NCI-H2227 (cell line): ENCODE data around the gene FBXL19.

Source experiments
- DNase-seq: peaks from one replicate; lab custom pipeline; 2025; ENCODE audit not compliant: unreplicated experiment; lab: John Stamatoyannopoulos, UW

The FBXL19 gene

DNA sequence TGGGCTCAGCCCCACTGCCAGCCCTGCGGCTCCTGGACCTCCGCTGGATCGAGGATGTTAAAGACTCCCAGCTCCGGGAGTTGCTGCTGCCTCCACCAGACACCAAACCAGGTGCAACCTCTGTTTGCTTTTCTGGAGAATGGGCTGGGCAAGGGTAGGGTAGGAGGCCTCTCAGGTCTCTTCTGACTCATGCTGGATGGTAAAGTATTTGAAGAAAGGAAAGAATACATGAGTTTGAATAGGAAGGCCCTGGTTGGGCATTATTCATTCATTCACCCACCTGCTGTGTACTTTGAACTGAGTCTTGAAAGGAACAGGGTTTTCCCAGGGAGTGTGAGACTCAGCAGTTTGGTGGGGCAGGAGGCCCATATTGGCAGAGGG, 19.0 kb downstream of the FBXL19 start:
- no peak for DNase-seq

- no peak for DNase-seq
These were observed 21.0 kb downstream of the FBXL19 start for GRCh38 chr16:30944352-30944751.

DNA sequence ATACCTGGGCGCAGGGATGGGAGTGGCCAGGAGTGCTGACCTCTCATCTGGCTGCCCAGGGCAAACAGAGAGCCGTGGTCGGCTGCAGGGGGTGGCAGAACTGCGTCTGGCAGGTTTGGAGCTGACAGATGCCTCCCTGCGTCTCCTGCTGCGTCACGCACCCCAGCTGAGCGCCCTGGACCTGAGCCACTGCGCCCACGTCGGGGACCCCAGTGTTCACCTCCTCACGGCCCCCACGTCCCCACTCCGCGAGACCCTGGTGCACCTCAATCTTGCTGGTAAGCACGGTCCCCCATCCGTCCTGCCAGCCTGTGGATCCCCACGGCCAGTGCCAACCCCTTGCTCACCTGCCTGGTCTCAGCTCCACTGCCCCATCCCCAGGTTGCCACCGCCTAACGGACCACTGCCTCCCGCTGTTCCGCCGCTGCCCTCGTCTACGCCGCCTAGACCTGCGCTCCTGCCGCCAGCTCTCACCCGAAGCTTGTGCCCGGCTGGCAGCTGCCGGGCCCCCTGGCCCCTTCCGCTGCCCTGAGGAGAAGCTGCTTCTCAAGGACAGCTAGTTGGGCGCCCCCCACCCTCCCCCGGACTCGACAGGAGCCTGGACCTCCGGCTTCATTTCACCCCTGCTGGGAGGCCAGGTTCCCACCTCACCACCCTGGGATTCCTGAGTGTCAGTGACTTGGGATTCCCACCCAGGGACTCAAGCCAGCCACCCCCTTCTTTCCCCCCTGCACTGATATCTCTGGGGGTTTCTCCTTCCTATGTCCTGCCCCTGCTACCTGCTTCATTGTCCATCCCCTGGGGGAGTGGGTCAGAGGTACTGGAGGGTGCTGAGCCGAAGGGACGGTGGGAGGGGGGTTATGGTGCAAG, 23.5 kb downstream of the FBXL19 start:
- DNase-seq, result no peak

DNA sequence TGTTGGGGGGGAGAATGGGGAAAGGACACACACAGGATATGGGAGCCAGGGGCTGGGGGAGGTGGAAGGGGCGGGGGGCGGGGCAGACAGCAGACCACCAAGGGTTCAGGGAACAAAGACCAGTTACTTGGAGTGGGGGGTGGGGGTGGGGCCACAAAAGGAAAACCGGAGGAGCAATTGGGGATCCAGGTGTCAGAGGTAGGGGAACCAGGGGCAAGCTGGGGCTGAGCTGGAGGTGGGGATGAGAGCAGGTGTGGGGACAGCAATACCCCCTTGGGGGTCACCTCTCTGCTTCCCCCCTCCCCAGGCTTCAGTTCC, 24.1 kb downstream of the FBXL19 start:
- DNase-seq, result no peak

GRCh38 chr16:30947859-30948666, 24.7 kb downstream of the FBXL19 start:
- DNase-seq, result peak; percentile 100

- DNase-seq, result peak; percentile 67
These were observed 25.6 kb downstream of the FBXL19 start, which contains the start of gene ORAI3 for GRCh38 chr16:30948667-30949649. TSS of gene ORAI3 (plus strand) at chr16:30949068. CDS start at chr16:30949290, 222 bp downstream.

- DNase-seq, result no peak
These were observed 26.5 kb downstream of the FBXL19 start for GRCh38 chr16:30949650-30950515.

GRCh38 chr16:30950516-30951065, 27.2 kb downstream of the FBXL19 start:
- no peak for DNase-seq

DNA sequence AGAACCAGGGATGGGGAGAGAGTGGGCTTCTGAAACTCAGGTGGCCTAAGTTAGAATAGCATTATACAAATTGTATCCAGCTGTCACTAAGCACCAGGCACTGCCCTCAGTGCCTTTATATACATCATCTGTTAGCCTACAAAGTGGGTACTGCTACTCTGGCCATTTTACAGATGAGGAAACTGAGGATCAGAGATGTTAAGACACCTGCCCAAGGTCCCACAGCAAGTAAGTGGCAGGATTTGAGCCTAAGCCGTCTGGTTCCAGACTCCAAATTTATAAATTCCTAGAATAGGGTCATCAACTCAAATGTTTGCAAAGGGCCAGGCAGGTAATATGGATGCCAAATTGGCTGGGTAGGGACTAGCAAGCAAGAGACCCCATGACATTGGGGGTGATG, 27.8 kb downstream of the FBXL19 start:
- no peak for DNase-seq

DNA sequence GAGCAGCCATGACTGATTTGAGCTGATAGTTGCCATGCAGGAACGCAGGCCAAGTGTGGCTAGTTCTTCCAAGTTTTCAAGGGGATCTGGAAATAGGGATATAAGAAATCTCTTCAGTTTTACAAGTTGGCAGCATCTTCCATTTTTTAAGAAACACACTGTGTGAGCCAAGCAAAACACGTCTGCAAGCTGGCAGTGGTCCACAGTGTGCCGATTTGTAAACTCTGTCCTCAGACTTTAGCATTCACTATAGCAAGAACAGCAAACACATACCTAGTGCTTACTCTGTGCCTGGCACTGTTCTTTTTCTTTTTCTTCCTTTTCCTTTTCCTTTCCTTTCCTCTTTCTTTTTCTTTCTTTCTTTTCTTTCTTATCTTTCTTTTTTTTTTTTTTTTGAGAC, 28.4 kb downstream of the FBXL19 start:
- DNase-seq, result no peak

GRCh38 chr16:30953111-30953510, 29.7 kb downstream of the FBXL19 start:
- no peak for DNase-seq

DNA sequence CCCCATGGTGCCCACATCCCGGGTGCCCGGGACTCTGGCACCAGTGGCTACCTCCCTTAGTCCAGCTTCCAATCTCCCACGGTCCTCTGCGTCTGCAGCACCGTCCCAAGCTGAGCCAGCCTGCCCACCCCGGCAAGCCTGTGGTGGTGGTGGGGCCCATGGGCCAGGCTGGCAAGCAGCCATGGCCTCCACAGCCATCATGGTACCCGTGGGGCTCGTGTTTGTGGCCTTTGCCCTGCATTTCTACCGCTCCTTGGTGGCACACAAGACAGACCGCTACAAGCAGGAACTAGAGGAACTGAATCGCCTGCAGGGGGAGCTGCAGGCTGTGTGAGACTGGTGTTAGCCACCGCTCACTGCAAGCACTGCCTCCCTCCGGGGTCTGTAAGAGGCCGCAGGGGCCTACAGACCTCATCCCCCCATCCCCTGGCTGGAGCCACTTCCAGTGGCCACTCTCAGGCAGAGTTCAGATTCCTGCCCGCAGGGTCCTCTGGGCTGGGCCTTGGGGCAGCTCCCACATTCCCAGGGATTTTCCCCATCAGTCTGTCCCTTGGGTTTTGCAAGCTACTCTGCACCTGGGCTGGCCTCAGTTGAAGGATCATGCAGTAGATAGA, 30.2 kb downstream of the FBXL19 start:
- DNase-seq, result peak; percentile 92

DNA sequence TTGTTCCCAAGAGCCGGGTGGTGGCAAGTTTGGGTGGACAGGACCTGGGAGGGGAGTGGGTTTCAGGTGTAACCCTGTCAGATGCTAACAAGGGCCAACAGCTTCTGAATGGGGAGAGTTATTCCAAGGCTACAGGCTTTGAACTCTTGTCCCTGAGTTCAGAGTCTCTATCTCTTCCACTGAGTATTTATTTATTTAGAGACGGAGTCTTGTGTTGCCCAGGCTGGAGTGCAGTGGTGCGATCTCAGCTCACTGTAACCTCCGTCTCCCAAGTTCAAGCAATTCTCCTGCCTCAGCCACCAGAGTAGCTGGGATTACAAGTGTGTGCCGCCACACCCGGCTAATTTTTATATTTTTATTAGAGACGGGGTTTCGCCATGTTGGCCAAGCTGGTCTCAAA, 31.6 kb downstream of the FBXL19 start:
- no peak for DNase-seq

DNA sequence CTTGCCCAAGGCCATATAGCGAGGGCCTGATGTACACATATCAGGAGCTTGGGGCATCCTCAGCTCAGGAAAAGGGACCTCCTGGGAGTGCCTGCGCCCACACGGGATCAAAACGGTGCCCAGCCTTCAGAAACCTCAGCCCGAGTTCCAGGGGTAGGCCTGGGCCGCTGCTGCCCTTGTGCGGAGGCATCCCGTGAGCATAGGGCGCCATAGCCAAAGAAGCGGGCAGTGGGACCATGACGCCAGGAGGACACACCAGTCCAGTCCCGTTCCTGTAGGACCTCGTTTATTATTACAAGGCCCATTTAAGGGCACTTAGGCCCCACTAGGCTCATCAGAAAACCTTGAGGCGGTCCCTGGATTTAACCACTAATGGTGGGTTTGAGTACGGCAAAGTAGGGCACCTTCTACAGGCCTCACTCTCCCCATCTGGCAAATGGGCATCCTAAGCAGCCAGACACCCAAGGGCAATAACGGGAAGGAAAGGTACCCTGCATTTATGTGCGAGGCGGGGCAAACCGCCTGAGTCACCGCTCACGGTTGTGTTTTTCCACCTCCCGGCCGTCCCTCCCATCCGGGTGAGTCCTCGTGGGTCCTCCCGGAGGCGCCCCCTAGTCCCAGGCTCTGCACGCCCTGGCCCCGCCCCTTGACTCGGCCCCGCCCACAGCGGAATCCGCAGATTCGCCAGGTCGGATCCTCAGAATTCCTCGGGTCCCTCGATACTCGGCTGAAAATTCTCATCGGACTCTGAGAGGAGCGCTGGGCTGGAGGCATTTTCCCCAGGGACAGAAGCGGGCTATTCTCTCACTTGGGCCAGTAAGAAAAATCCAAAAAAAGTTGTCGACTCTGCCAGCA, 33.5 kb downstream of the FBXL19 start:
- peak; percentile 91 for DNase-seq

DNA sequence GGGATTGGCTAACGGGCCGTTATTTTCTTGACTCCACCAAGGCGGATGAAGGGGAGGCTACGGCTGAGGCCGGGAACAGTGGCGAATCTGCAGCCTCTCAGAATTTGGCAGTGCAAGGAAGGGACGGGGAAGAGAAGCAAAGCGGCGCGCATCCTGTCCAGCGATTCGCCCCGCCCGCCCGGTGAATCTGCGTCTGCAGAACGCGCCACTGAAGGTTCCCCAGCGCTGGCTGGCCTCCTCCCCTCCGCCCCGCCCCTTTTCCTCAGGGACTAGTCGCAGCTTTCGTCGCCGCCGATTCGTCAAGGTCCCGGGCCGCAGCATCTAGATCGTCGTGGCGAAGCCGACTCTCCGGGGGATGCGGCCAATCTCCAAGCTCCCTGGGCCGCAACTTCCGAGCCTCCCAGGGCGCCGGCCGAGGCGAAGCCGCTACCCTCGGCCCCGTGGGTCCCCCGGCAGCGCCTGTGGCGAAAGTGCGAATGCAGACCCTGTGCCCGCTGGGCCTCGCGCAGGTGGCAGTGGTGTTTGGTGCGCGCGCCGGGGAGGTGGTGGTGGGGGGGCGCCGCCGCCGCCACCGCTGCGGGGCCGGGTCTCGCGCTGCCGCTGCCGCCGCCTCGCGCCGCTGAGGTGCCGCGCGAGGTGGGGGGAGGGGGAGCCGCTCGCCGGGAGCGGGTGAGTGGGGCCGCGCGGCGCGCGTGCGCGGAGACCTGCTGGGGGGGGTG, 34.2 kb downstream of the FBXL19 start, which contains the start of gene SETD1A:
Gene SETD1A (plus strand): TSS at position 299 of the 719 bp plus-strand sequence. CDS start 978 bp downstream, outside the sequence.
- peak; percentile 97 for DNase-seq

GRCh38 chr16:30958175-30959079, 35.1 kb downstream of the FBXL19 start:
- DNase-seq, result peak; percentile 86

- no peak for DNase-seq
These were observed 38.0 kb downstream of the FBXL19 start for GRCh38 chr16:30961384-30961783.
